Activated B cell treated with CpG ODN at 0.5 μM for 24 hours (primary cell): ENCODE measurements around the gene CCNQ. TPM values are rescaled to one million over a fixed set of nuclear protein-coding genes. Genes with fewer than 3 reads are reported as not detected.

Experiments used
- ATAC-seq: fragments of 200-7000 bp; cut with Tn5 transposase; one replicate; pipeline ENCODE4 v1.10.0; 2021; ENCODE audit warnings: low read depth, mild to moderate bottlenecking, moderate library complexity
- CTCF ChIA-PET: fragments of 350-600 bp; sonication (Branson Sonifier 250); formaldehyde crosslinking; loops from one replicate; lab custom pipeline; 2021; ENCODE audit warnings: antibody characterized with exemption; lab: Charles Lee
- POLR2A ChIA-PET: fragments of 350-600 bp; sonication (Branson Sonifier 250); formaldehyde crosslinking; loops from one replicate; lab custom pipeline; 2021; ENCODE audit warnings: antibody characterized with exemption; lab: Charles Lee
- DNase-seq: peaks from one replicate; pipeline ENCODE4 v3.0.0; 2022
- H3K27ac Mint-ChIP-seq: one replicate; pipeline ENCODE4 v1.8.0; 2020; ENCODE audit warnings: mixed read lengths
- H3K27me3 Mint-ChIP-seq: one replicate; pipeline ENCODE4 v1.8.0; 2021; ENCODE audit warnings: mixed read lengths
- H3K36me3 Mint-ChIP-seq: one replicate; pipeline ENCODE4 v1.8.0; 2021; ENCODE audit warnings: low read depth, mixed read lengths
- H3K4me1 Mint-ChIP-seq: one replicate; pipeline ENCODE4 v1.8.0; 2021; ENCODE audit warnings: mixed read lengths
- H3K4me3 Mint-ChIP-seq: one replicate; pipeline ENCODE4 v1.8.0; 2020; ENCODE audit warnings: mild to moderate bottlenecking, mixed read lengths
- H3K9me3 Mint-ChIP-seq: one replicate; pipeline ENCODE4 v1.8.0; 2020; ENCODE audit warnings: mixed read lengths
- intact Hi-C: fragments of 100-400 bp; cut with micrococcal nuclease; formaldehyde crosslinking; loops from one replicate; pipeline ENCODE4 v1.15.1; 2024
- total RNA-seq: library from RNA; stranded (reverse); gene quantifications from 2 replicates; pipeline ENCODE4 v1.2.3, GENCODE V29; 2022
- TF ChIP-seq, protein P1 (sequence below): fragments of 200-600 bp; IDR thresholded peaks from one replicate; pipeline ENCODE4 v1.8.0; 2022; ENCODE audit warnings: antibody characterized with exemption, mild to moderate bottlenecking

The CCNQ gene
- total RNA-seq, 1 donor from 2014 or later: 25.8 TPM

DNA sequence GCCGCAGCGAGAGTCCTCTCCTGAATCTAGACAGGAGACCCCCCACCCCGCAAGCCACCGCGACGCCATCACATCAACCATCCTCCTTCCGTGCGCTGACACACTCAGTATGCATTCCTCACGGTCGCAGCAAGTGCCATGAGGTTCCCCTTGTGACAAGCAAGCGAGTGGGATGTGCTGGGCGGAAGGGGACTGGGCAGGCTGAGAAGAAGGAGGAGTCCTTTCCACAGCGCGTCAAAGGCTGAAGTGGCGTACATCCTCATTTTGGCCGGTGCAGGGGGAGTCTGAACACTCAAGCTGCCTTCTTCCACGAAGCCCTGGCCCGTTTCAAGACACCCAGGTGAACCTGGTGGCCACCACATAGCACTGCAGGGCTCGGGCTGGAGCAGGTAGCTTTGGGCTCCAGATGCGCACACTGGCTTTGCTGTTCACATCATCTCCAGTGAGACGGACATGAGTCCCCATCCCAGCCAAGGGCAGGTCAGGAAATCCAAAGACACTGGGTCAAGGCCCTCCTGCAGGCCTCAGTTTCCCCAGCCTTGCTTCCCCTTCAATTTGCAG lies 30.4 kb downstream of the CCNQ start:
- H3K4me3 Mint-ChIP-seq: no peak overlapping the region
- no peak overlapping the region for H3K27ac Mint-ChIP-seq
- intact Hi-C loops: no loop called here
- H3K9me3 Mint-ChIP-seq: no peaks in the 10 kb centered on the region
- TF ChIP-seq, protein P1, sequence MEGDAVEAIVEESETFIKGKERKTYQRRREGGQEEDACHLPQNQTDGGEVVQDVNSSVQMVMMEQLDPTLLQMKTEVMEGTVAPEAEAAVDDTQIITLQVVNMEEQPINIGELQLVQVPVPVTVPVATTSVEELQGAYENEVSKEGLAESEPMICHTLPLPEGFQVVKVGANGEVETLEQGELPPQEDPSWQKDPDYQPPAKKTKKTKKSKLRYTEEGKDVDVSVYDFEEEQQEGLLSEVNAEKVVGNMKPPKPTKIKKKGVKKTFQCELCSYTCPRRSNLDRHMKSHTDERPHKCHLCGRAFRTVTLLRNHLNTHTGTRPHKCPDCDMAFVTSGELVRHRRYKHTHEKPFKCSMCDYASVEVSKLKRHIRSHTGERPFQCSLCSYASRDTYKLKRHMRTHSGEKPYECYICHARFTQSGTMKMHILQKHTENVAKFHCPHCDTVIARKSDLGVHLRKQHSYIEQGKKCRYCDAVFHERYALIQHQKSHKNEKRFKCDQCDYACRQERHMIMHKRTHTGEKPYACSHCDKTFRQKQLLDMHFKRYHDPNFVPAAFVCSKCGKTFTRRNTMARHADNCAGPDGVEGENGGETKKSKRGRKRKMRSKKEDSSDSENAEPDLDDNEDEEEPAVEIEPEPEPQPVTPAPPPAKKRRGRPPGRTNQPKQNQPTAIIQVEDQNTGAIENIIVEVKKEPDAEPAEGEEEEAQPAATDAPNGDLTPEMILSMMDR: no peak
- ATAC-seq: no peak
- no peaks in the 10 kb centered on the region for H3K27me3 Mint-ChIP-seq
- ChIA-PET POLR2A (no interaction called here), CTCF (no interaction called here)
- no peaks in the 10 kb centered on the region for H3K36me3 Mint-ChIP-seq
- H3K4me1 Mint-ChIP-seq: no peaks in the 10 kb centered on the region
- no peak for DNase-seq

DNA sequence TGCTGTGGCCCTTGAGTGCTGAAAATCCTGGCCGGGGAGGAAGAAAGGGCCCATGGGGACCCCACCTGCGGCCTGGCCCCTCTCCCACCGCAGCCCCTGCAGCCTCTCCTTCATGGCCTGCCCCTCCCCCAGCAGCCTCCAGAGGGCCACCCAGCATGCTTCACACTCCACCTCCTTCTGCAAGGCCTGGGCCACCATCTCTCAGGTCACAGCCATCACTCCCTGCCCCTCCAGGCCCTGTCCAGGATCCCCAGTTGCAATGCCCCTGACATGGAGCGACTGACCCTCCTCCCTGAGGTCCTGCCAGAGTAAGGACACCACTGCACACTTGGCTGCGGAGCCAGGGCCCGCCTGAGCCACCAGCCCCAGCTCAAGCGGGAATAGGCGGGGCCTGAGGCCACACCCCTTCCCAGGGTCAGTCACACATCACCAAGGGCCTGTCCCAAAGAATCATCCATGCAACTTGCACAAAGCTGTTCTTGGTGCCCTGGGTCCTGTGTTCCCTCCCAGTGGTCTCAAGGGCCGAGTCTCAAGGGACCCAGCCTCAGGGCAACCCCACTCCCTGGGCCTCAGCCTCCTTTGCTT lies 32.9 kb downstream of the CCNQ start:
- intact Hi-C loops: no loop called here
- CTCF ChIA-PET: interaction anchor here (1.1 kb wide), 1 partner anchor 27 kb away, joined by 3 read pairs; no protein-coding TSS in a partner anchor

DNA sequence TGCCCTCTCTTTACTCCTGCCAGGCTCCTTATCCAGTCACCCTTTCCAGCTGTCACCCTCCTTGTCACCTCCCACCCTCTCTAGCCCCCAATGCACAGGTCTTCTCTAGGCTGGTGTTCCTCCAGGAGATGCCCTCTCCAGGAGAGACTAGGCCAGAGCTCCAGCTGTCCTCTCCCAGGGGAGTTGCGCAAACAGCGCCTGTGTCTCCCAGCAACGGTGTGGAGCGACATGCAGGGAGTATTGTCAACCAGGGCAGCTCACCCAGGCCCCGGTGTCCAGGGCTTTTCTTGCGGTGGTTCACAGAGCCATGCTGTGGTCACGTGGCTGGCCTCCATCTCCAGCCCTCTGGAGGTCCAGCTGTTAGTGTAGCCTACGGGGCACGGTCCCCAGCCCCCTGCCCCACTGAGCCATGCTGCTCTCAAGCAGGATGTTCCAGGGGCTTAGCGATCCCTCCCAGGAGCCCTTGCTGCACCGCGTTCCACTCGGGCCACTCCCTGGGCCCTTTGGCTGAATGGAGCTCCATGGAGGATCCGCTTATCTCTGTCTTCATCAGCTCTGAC lies 34.8 kb downstream of the CCNQ start:
- ChIA-PET CTCF (interaction anchor here (1.1 kb wide), 1 partner anchor 9 kb away, joined by 4 read pairs; no protein-coding TSS in a partner anchor), POLR2A (no interaction called here)
- no peaks in the 10 kb centered on the region for H3K9me3 Mint-ChIP-seq
- intact Hi-C loops: no loop called here
- peaks cover 2% of the 10 kb centered on the region for H3K4me1 Mint-ChIP-seq
- ATAC-seq (no peak), DNase-seq (no peak)
- TF ChIP-seq, protein P1: no peak
- H3K4me3 Mint-ChIP-seq: no peak overlapping the region
- no peaks in the 10 kb centered on the region for H3K36me3 Mint-ChIP-seq
- H3K27me3 Mint-ChIP-seq: no peaks in the 10 kb centered on the region
- no peak overlapping the region for H3K27ac Mint-ChIP-seq

More for the DNA sequence above, 32.9 kb downstream of the CCNQ start:
- TF ChIP-seq, protein P1: no peak
- no peak for DNase-seq
- Mint-ChIP-seq H3K36me3 (no peaks in the 10 kb centered on the region), H3K9me3 (no peaks in the 10 kb centered on the region), H3K4me1 (peaks cover 2% of the 10 kb centered on the region), H3K27me3 (no peaks in the 10 kb centered on the region), H3K27ac (no peak overlapping the region), H3K4me3 (no peak overlapping the region)
- ATAC-seq: no peak
- POLR2A ChIA-PET: no interaction called here

DNA sequence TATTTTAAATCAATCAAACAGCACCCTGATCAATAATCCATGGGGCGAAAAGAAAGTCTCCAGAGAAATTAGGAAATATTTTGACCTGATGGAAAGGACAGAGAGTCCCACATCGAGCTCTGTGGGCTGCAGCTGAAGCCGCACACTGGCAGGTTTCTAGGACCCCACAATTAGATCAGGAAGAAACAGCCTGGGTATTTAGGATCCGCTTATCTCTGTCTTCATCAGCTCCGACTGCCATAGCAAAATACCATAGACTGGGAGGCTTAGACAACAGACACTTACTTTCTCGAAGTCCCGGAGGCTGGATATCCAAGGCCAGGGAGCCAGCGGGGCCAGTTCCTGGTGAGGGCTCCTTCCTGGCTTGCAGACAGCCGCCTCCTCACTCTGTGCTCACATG lies 36.4 kb downstream of the CCNQ start:
- no peak for ATAC-seq

DNA sequence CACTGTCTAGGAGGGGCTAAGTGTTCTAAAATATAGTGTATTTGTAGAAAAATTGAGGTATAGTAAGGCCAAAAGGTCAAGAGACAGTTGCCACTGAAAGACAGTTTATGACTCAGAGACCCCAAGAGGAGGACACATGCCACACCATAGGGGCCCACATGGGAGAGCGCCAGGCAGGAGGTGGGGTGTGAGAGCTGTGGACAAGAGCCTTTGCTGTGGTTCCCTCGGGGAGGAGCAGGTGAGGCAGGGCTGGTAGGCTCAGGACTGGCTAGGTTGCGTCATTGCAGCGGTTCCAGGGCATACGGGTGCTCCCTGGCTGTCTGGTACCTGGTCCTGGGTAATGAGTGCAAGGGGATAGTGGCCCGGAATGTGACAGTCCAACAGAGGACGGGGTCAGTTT lies 37.6 kb downstream of the CCNQ start:
- Mint-ChIP-seq H3K27ac (no peak overlapping the region), H3K9me3 (no peaks in the 10 kb centered on the region), H3K36me3 (no peaks in the 10 kb centered on the region), H3K4me1 (peaks cover 2% of the 10 kb centered on the region), H3K27me3 (no peaks in the 10 kb centered on the region), H3K4me3 (no peak overlapping the region)
- TF ChIP-seq, protein P1: no peak
- ChIA-PET CTCF (no interaction called here), POLR2A (no interaction called here)
- intact Hi-C loops: no loop called here
- DNase-seq: no peak
- ATAC-seq: no peak

More for the DNA sequence above, 36.4 kb downstream of the CCNQ start:
- Mint-ChIP-seq H3K4me3 (no peak overlapping the region), H3K4me1 (peaks cover 2% of the 10 kb centered on the region), H3K36me3 (no peaks in the 10 kb centered on the region), H3K27ac (no peak overlapping the region), H3K27me3 (no peaks in the 10 kb centered on the region), H3K9me3 (no peaks in the 10 kb centered on the region)
- ChIA-PET POLR2A (no interaction called here), CTCF (no interaction called here)
- intact Hi-C loops: no loop called here
- DNase-seq: no peak
- TF ChIP-seq, protein P1: no peak
